ENCODE measurements around the gene GNAZ. TPM values are rescaled to one million over a fixed set of nuclear protein-coding genes. Genes with fewer than 3 reads are reported as not detected.

The GNAZ gene
- total and polyA plus RNA-seq, 2 of the 8 experiments (the other 6 are each of a cell fraction or from before 2014, with no cell fraction given) = 6.6 to 9.6 TPM

DNA sequence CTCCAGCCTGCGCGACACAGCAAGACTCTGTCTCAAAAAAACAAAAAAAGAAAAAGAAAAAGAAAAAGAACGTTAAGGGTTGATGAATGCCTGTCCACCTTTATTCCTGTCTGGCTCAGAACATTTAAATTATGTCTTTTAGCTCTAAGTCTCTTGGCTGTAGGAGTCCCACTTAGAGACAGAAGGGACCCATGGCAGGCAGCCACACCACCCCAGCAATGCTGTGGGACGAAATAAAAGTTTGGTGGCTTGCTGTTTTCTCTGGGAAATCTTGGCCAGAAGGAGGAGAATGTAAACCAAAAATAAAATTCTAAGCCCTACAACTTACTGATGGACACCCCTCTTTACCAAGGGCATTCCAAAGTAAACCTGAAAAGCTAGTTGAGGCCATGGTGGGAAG is 38.9 kb upstream of the GNAZ start:
- Histone ChIP-seq H3K14ac (ENCODE audit: insufficient read length) (no peak overlapping the region), H4K5ac (ENCODE audit: insufficient read length, low read depth, low read length) (no peak overlapping the region), H2BK5ac (ENCODE audit: low read depth, low read length) (no peak overlapping the region), H4K91ac (replicated peaks; ENCODE audit: insufficient read length, low read length) (no peak overlapping the region), H3K23ac (ENCODE audit: insufficient read length) (no peak overlapping the region), H3K9me3 (ENCODE audit: insufficient read depth in 2 of 2, low read depth in 1 of 2, low read length in 1 of 2) (peaks cover 4 to 9% of the 10 kb centered on the region in 2 experiments; a peak in 2 of 4 replicates), H3K4me3 (ENCODE audit: extremely low read depth in 1 of 4, insufficient read depth in 2 of 4, low read depth in 3 of 4, low read length in 4 of 4) (no peak overlapping the region), H3K23me2 (ENCODE audit: low read depth, low read length) (no peaks in the 10 kb centered on the region), H3K27ac (ENCODE audit: low read depth, low read length) (no peak overlapping the region), H2BK15ac (ENCODE audit: low read length) (no peak overlapping the region), H2AK5ac (ENCODE audit: low read depth, low read length) (no peak overlapping the region), H3K27me3 (replicated peaks in 1 of 4; ENCODE audit: control insufficient read depth in 3 of 4, extremely low read depth in 1 of 4, insufficient read depth in 3 of 4, low read length in 3 of 4) (peaks cover 0 to 4% (median under 1%) of the 10 kb centered on the region in 4 experiments; a peak in 2 of 7 replicates), H4K20me1 (replicated peaks in 1 of 2; ENCODE audit: control insufficient read depth in 1 of 2, insufficient read depth in 2 of 2, low read length in 2 of 2) (no peaks in the 10 kb centered on the region), H3K79me2 (ENCODE audit: control insufficient read depth in 1 of 2, insufficient read depth in 2 of 2, low read length in 2 of 2) (no peaks in the 10 kb centered on the region), H3K79me1 (ENCODE audit: low read depth, low read length) (no peaks in the 10 kb centered on the region), H3K4me2 (ENCODE audit: insufficient read depth in 1 of 2, low read depth in 2 of 2, low read length in 2 of 2) (no peak overlapping the region), H3K4me1 (replicated peaks in 1 of 4; ENCODE audit: control insufficient read depth in 3 of 4, insufficient read depth in 4 of 4, low read length in 3 of 4) (peaks cover 0 to 8% (median under 1%) of the 10 kb centered on the region in 4 experiments; a peak in 3 of 7 replicates), H3K9ac (replicated peaks in 1 of 4; ENCODE audit: extremely low read depth in 1 of 4, low read depth in 3 of 4, low read length in 3 of 4) (no peak overlapping the region), H3K4ac (replicated peaks; ENCODE audit: insufficient read length, low read depth, low read length) (no peak overlapping the region), H3K18ac (ENCODE audit: extremely low read depth, low read length) (no peak overlapping the region), H2BK20ac (ENCODE audit: low read length) (no peak overlapping the region), H2BK12ac (ENCODE audit: low read depth, low read length) (no peak overlapping the region), H2AFZ (ENCODE audit: low read length) (no peak overlapping the region), H3K36me3 (ENCODE audit: control insufficient read depth in 2 of 4, insufficient read depth in 4 of 4, low read length in 3 of 4) (no peaks in the 10 kb centered on the region), H4K8ac (ENCODE audit: extremely low read depth, insufficient read depth, low read length) (no peak overlapping the region), H3K56ac (replicated peaks; ENCODE audit: insufficient read length, low read depth, low read length) (no peak overlapping the region), H2BK120ac (replicated peaks; ENCODE audit: low read depth, low read length) (no peak overlapping the region)
- ChIA-PET POLR2A (ENCODE audit: partially characterized antibody) (no interaction called here), CTCF (ENCODE audit: partially characterized antibody) (no interaction called here)
- FAIRE-seq (no peak), DNase-seq (ENCODE audit: low read depth in 1 of 2, low spot score in 2 of 2) (no peak)
- WGBS, 2 experiments (ENCODE audit: extremely low coverage in 1 of 2, insufficient coverage in 1 of 2, insufficient read length in 1 of 2, insufficient replicate concordance in 2 of 2, low coverage in 1 of 2, low lambda C conversion rate in 2 of 2, missing lambda C conversion rate in 1 of 2) = 69% methylated on average over 4 of the region's 4 CpGs; no CpG with 5 or more reads in 1 of the 2 experiments
- TF ChIP-seq YY1 (IDR thresholded peaks at IDR 0.05; ENCODE audit: low read depth, low read length) (no peak), RAD21 (IDR thresholded peaks at IDR 0.05 in 1 of 2, conservative IDR thresholded peaks at IDR 0.05 in 1 of 2; ENCODE audit: low read depth in 2 of 2, low read length in 2 of 2) (no peak), TAF7 (optimal IDR thresholded peaks at IDR 0.05; ENCODE audit: borderline replicate concordance, low read depth, low read length) (no peak), CBX5 (IDR thresholded peaks at IDR 0.05; ENCODE audit: low read depth, low read length) (no peak), USF2 (IDR thresholded peaks at IDR 0.05; ENCODE audit: low read length) (no peak)
